HG03139 (cell line): ENCODE data around the gene PCGF3.
A peak's percentile ranks its signal among the peaks of the same experiment; 100 is the strongest.
"Not testable (repeated sequence)": the region's sequence is repeated elsewhere in the genome, so short reads cannot be mapped to it uniquely, and the experiment has no call there.

Source experiments
- ATAC-seq: cut with Tn5 transposase; IDR thresholded peaks from one replicate; pipeline ENCODE4 v1.9.1; 2021; ENCODE audit not compliant: unreplicated experiment

PCGF3 gene

GRCh38 chr4:667545-667925 is 38.1 kb upstream of the PCGF3 start:
- ATAC-seq: no peak

- not testable (repeated sequence) for ATAC-seq
These were observed 37.4 kb upstream of the PCGF3 start for GRCh38 chr4:668219-668618.

GRCh38 chr4:669806-670559 is 35.6 kb upstream of the PCGF3 start:
- ATAC-seq: not testable (repeated sequence)

- no peak for ATAC-seq
These were observed 33.9 kb upstream of the PCGF3 start for GRCh38 chr4:671769-672168.

- ATAC-seq: no peak
These were observed 32.1 kb upstream of the PCGF3 start for GRCh38 chr4:673349-674091.

GRCh38 chr4:674172-675035 is 31.2 kb upstream of the PCGF3 start, which contains the start of the genes ATP5ME and MYL5:
Gene ATP5ME, minus strand, starts transcription at chr4:674276. Its CDS starts 29 bp downstream, at chr4:674247.
Gene MYL5, plus strand, starts transcription at chr4:674542. Its CDS starts 3,485 bp downstream, at chr4:678027.
- peak; percentile 73 for ATAC-seq

GRCh38 chr4:675036-675882 is 30.4 kb upstream of the PCGF3 start:
- ATAC-seq: no peak

- no peak for ATAC-seq
These were observed 29.4 kb upstream of the PCGF3 start for GRCh38 chr4:675980-676870.

- ATAC-seq: no peak
These were observed 28.8 kb upstream of the PCGF3 start for GRCh38 chr4:676871-677235.

- ATAC-seq: no peak
These were observed 28.0 kb upstream of the PCGF3 start for GRCh38 chr4:677431-678293.

GRCh38 chr4:678331-679103 is 27.1 kb upstream of the PCGF3 start:
- ATAC-seq: no peak

GRCh38 chr4:679104-679481 is 26.5 kb upstream of the PCGF3 start:
- no peak for ATAC-seq

- ATAC-seq: no peak
These were observed 26.0 kb upstream of the PCGF3 start for GRCh38 chr4:679629-680028.

GRCh38 chr4:680091-680490 is 25.5 kb upstream of the PCGF3 start:
- ATAC-seq: no peak

GRCh38 chr4:680551-680927 is 25.1 kb upstream of the PCGF3 start:
- ATAC-seq: no peak

GRCh38 chr4:680928-681645 is 24.5 kb upstream of the PCGF3 start:
- no peak for ATAC-seq

- ATAC-seq: no peak
These were observed 23.7 kb upstream of the PCGF3 start for GRCh38 chr4:681736-682451.
